Nephron (organoid): ENCODE data around the gene NHLRC4.

Experiments used
- H3K27ac Mint-ChIP-seq, 3 experiments: 2 replicates each; pipeline ENCODE4 v1.8.0; 2020; ENCODE audit warnings: mixed read lengths in 3 of 3, mild to moderate bottlenecking in 2 of 3, moderate library complexity in 1 of 3
- H3K27me3 Mint-ChIP-seq: 2 replicates; pipeline ENCODE4 v1.8.0; 2021; ENCODE audit warnings: low read depth, mild to moderate bottlenecking, moderate library complexity, mixed read lengths
- H3K36me3 Mint-ChIP-seq: 2 replicates; pipeline ENCODE4 v1.8.0; 2020; ENCODE audit warnings: low read depth, mixed read lengths
- H3K4me1 Mint-ChIP-seq: 2 replicates; pipeline ENCODE4 v1.8.0; 2020; ENCODE audit warnings: mixed read lengths
- H3K4me3 Mint-ChIP-seq, 3 experiments: 2 replicates each; pipeline ENCODE4 v1.8.0; 2020; ENCODE audit warnings: mild to moderate bottlenecking in 3 of 3, mixed read lengths in 3 of 3, moderate library complexity in 2 of 3
- H3K9me3 Mint-ChIP-seq: 2 replicates; pipeline ENCODE4 v1.8.0; 2020; ENCODE audit warnings: mixed read lengths
- CTCF ChIP-seq, 3 experiments: fragments of 200-600 bp; sonication (generic); IDR thresholded peaks; one replicate each; pipeline ENCODE4 v1.5.0; 2021; ENCODE audit warnings: antibody characterized with exemption in 3 of 3; ENCODE audit not compliant: unreplicated experiment in 3 of 3

Gene NHLRC4

GRCh38 chr16:578232-578869 is 11.5 kb downstream of the NHLRC4 start:
- no peak overlapping the region for H3K27ac Mint-ChIP-seq
- no peak overlapping the region for H3K4me3 Mint-ChIP-seq
- H3K36me3 Mint-ChIP-seq = no peaks in the 10 kb centered on the region
- TF ChIP-seq CTCF (IDR thresholded peaks at IDR 0.05; ENCODE audit: unreplicated experiment in 3 of 3) = no peak
- no peaks in the 10 kb centered on the region for H3K9me3 Mint-ChIP-seq
- no peaks in the 10 kb centered on the region for H3K27me3 Mint-ChIP-seq
- no peaks in the 10 kb centered on the region for H3K4me1 Mint-ChIP-seq

GRCh38 chr16:578870-579405 is 12.1 kb downstream of the NHLRC4 start:
- Mint-ChIP-seq H3K36me3 (no peaks in the 10 kb centered on the region), H3K27me3 (no peaks in the 10 kb centered on the region), H3K9me3 (no peaks in the 10 kb centered on the region), H3K4me1 (no peaks in the 10 kb centered on the region), H3K4me3 (no peak overlapping the region), H3K27ac (no peak overlapping the region)
- TF ChIP-seq CTCF (IDR thresholded peaks at IDR 0.05; ENCODE audit: unreplicated experiment in 3 of 3) = peak; percentile 58 to 76 (median 74)

GRCh38 chr16:580141-580945 is 13.5 kb downstream of the NHLRC4 start:
- H3K36me3 Mint-ChIP-seq = no peaks in the 10 kb centered on the region
- H3K27me3 Mint-ChIP-seq = no peaks in the 10 kb centered on the region
- H3K27ac Mint-ChIP-seq = no peak overlapping the region
- no peaks in the 10 kb centered on the region for H3K4me1 Mint-ChIP-seq
- no peak for TF ChIP-seq CTCF (IDR thresholded peaks at IDR 0.05; ENCODE audit: unreplicated experiment in 3 of 3)
- no peak overlapping the region for H3K4me3 Mint-ChIP-seq
- no peaks in the 10 kb centered on the region for H3K9me3 Mint-ChIP-seq

GRCh38 chr16:580946-581498 is 14.2 kb downstream of the NHLRC4 start:
- no peaks in the 10 kb centered on the region for H3K9me3 Mint-ChIP-seq
- H3K4me3 Mint-ChIP-seq = no peak overlapping the region
- H3K36me3 Mint-ChIP-seq = no peaks in the 10 kb centered on the region
- H3K27me3 Mint-ChIP-seq = peaks cover 4% of the 10 kb centered on the region
- TF ChIP-seq CTCF (IDR thresholded peaks at IDR 0.05; ENCODE audit: unreplicated experiment in 3 of 3) = no peak
- peaks cover 5% of the 10 kb centered on the region for H3K4me1 Mint-ChIP-seq
- H3K27ac Mint-ChIP-seq = no peak overlapping the region

- no peak for TF ChIP-seq CTCF (IDR thresholded peaks at IDR 0.05; ENCODE audit: unreplicated experiment in 3 of 3)
- Mint-ChIP-seq H3K36me3 (no peaks in the 10 kb centered on the region), H3K4me3 (no peak overlapping the region), H3K4me1 (peaks cover 11% of the 10 kb centered on the region), H3K27ac (no peak overlapping the region), H3K27me3 (peaks cover 4% of the 10 kb centered on the region), H3K9me3 (no peaks in the 10 kb centered on the region)
Observed at GRCh38 chr16:582218-582613, 15.4 kb downstream of the NHLRC4 start.
